RWPE2 (cell line): ENCODE measurements around the gene ARL14.
A peak's percentile ranks its signal among the peaks of the same experiment; 100 is the strongest.

Experiments used
- ATAC-seq: fragments of 200-7000 bp; cut with Tn5 transposase; 3 replicates; pipeline ENCODE4 v1.9.1; 2021; ENCODE audit warnings: low read depth
- DNase-seq: peaks from one replicate; pipeline ENCODE4 v3.0.0-alpha.2; 2020; ENCODE audit warnings: low spot score
- H3K27ac ChIP-seq: fragments of 450-650 bp; 2 replicates; pipeline ENCODE4 v1.5.1; 2017; ENCODE audit warnings: mild to moderate bottlenecking; ENCODE audit not compliant: poor library complexity, severe bottlenecking
- H3K27me3 ChIP-seq: fragments of 250-450 bp; sonication (Bioruptor Pico); 2 replicates; pipeline ENCODE4 v1.5.1; 2021; ENCODE audit warnings: mild to moderate bottlenecking, moderate library complexity; ENCODE audit not compliant: insufficient read depth, poor library complexity, severe bottlenecking
- H3K36me3 ChIP-seq: fragments of 250-450 bp; sonication (Bioruptor Pico); 2 replicates; pipeline ENCODE4 v1.5.1; 2020; ENCODE audit warnings: low read depth, mild to moderate bottlenecking, moderate library complexity
- H3K4me1 ChIP-seq: fragments of 250-450 bp; sonication (Bioruptor Pico); 2 replicates; pipeline ENCODE4 v1.5.1; 2021; ENCODE audit warnings: mild to moderate bottlenecking, moderate library complexity; ENCODE audit not compliant: insufficient read depth, poor library complexity, severe bottlenecking
- H3K4me3 ChIP-seq: fragments of 250-450 bp; sonication (Bioruptor Pico); 2 replicates; pipeline ENCODE4 v1.5.1; 2021; ENCODE audit warnings: mild to moderate bottlenecking, moderate library complexity; ENCODE audit not compliant: severe bottlenecking
- H3K9me3 ChIP-seq: fragments of 250-450 bp; sonication (Bioruptor Pico); 2 replicates; pipeline ENCODE4 v1.5.1; 2021; ENCODE audit warnings: mild to moderate bottlenecking, moderate library complexity; ENCODE audit not compliant: severe bottlenecking
- TF ChIP-seq, protein P1 (sequence below): fragments of 450-650 bp; IDR thresholded peaks from one replicate; pipeline ENCODE4 v1.5.1; 2017; ENCODE audit warnings: mild to moderate bottlenecking, moderate library complexity; ENCODE audit not compliant: poor library complexity, severe bottlenecking

ARL14 gene

DNA sequence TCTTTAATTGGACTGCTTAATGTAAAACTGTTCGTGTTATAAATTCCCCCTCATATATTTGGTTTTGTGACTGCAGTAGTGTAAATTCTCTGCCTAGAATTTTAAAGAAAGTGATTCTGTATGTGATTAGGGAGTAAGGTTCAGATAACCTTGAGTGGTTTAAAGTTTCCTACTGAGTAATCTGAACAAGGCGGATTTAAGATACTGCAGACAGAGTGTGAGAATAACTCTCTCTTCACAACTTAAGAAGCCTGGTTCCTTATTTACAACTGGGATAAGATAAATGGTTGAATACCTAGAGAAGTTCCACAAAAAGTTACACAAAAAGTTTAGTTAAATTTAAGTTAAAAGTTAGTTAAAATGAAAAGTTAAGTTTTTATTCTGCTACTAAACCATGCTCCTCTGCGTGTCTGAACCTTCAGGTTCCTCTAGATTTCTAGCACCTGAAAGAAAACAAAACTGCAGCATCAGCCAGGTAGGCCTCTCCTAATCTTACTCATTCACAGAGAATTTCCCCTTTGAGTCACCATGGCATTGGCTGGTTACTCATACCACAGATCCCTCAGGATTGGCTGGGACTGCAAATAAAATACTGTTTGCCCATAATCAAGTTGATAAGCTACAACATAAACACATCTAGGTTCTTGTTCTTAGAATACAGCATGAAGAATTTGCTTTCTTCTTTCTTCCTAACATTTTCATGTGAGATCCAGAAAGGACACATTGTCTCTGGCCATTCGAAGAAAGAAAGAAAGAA is at the start of gene ARL14:
Gene ARL14, plus strand, starts transcription at position 614 of the 757 bp plus-strand sequence. CDS start 187 bp downstream, outside the sequence.
- H3K4me1 ChIP-seq, result peaks cover 34% of the 10 kb centered on the region
- ATAC-seq (peak; percentile 99), DNase-seq (no peak)
- no peak within 1 kb of the TSS for H3K4me3 ChIP-seq
- H3K36me3 ChIP-seq, result no peaks in the 10 kb centered on the region
- H3K9me3 ChIP-seq, result no peaks in the 10 kb centered on the region
- peak within 1 kb of the TSS; percentile 93 for H3K27ac ChIP-seq
- H3K27me3 ChIP-seq, result no peaks in the 10 kb centered on the region
- TF ChIP-seq, protein P1, sequence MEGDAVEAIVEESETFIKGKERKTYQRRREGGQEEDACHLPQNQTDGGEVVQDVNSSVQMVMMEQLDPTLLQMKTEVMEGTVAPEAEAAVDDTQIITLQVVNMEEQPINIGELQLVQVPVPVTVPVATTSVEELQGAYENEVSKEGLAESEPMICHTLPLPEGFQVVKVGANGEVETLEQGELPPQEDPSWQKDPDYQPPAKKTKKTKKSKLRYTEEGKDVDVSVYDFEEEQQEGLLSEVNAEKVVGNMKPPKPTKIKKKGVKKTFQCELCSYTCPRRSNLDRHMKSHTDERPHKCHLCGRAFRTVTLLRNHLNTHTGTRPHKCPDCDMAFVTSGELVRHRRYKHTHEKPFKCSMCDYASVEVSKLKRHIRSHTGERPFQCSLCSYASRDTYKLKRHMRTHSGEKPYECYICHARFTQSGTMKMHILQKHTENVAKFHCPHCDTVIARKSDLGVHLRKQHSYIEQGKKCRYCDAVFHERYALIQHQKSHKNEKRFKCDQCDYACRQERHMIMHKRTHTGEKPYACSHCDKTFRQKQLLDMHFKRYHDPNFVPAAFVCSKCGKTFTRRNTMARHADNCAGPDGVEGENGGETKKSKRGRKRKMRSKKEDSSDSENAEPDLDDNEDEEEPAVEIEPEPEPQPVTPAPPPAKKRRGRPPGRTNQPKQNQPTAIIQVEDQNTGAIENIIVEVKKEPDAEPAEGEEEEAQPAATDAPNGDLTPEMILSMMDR, result no peak

DNA sequence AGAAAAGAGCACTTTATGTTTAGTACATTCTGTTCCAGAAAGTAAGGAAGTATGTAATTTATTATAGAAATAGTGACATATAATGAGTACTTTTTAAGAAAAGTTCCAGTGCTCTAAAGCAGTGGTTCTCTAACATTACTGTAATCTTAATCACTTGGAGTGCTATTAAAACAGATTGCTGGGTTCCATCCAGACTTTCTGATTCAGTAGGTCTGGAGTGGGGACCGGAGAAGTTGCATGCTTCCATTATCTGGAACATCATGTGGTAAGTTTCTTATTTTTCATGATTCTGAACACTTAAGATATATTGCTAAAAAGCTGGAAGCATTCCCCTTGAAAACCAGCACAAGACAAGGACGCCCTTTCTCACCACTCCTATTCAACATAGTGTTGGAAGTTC is 47.5 kb upstream of the ARL14 start:
- H3K36me3 ChIP-seq, result no peaks in the 10 kb centered on the region
- ATAC-seq, result no peak
- TF ChIP-seq, protein P1, result no peak

DNA sequence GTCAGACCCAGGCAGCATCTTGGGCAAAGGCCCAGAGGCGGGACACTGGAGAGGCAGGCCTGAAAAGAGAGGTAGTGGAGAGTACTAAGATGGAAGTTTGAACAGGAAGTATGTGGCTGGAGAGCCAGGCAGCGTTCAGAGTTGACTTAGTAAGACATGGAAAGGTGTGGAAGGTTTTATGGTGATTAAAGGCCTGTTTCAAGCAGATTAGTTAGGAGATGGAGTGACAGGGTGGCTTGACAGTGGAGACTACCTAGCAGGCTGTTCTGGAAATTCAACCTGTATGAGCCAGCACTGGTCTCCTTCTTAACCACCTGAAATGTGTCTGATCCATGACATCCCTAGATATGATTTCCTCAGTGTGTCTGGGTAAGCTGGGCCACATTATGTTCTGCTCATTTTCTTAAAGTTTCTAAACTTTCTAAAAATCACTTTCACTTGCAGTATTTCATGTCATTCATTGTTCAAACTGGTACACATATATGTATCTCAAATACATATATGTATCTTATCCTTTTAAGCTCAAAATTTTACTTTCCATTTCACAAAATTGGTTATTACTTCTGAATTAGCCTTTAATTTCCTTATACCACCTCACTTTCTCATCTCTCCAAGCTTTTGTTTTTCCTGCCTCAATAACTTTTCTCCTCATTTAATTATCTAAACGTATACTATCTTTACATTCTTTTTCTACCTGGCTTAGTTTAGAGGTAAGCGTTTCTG is 43.4 kb upstream of the ARL14 start:
- no peak overlapping the region for H3K27ac ChIP-seq
- TF ChIP-seq, protein P1, result no peak
- H3K36me3 ChIP-seq, result no peaks in the 10 kb centered on the region
- ATAC-seq (no peak), DNase-seq (no peak)
- H3K27me3 ChIP-seq, result no peaks in the 10 kb centered on the region
- H3K4me1 ChIP-seq, result no peaks in the 10 kb centered on the region
- H3K4me3 ChIP-seq, result no peak overlapping the region
- no peaks in the 10 kb centered on the region for H3K9me3 ChIP-seq

More for the DNA sequence above, 47.5 kb upstream of the ARL14 start:
- no peak for DNase-seq
- H3K4me1 ChIP-seq, result no peaks in the 10 kb centered on the region
- H3K4me3 ChIP-seq, result no peak overlapping the region
- H3K27me3 ChIP-seq, result no peaks in the 10 kb centered on the region
- H3K27ac ChIP-seq, result no peak overlapping the region
- no peaks in the 10 kb centered on the region for H3K9me3 ChIP-seq

DNA sequence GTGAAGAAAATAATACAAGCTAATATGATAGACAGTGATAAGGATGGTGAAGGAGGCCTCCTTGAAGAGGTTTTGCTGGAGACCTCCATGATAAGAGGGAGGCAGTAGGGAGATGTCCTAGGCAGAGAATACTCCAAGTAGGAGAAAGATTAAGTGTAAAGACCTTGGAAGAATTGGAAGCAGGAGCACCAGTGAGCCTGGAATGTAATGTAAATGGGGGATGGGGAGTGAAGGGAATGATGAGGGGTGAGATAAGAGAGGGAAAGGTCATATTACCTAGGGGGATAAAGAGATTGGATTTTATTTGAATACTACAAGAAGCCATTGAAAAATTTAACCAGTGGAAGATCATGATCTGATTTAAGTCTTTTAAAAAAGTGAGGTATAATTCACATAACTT is 41.7 kb upstream of the ARL14 start:
- no peak overlapping the region for H3K27ac ChIP-seq
- H3K36me3 ChIP-seq, result no peaks in the 10 kb centered on the region

More for the DNA sequence above, 41.7 kb upstream of the ARL14 start:
- H3K27me3 ChIP-seq, result no peaks in the 10 kb centered on the region
- no peak for DNase-seq
- ATAC-seq, result no peak
- TF ChIP-seq, protein P1, result no peak
- H3K4me1 ChIP-seq, result no peaks in the 10 kb centered on the region
- no peaks in the 10 kb centered on the region for H3K9me3 ChIP-seq
- H3K4me3 ChIP-seq, result no peak overlapping the region
